HCT116 (cell line): ENCODE measurements around the gene ADAMTSL2. TPM values are rescaled to one million over a fixed set of nuclear protein-coding genes. Genes with fewer than 3 reads are reported as not detected.

Experiments
- ATAC-seq: fragments of 200-7000 bp; cut with Tn5 transposase; 2 replicates; pipeline ENCODE4 v1.9.1; 2020; ENCODE audit warnings: mild to moderate bottlenecking, moderate library complexity
- BruUV-seq: library from RNA; stranded (reverse); fragments of 400-500 nt; replicated peaks from 2 replicates; lab custom pipeline; 2021; lab: Mats Ljungman, UMichigan
- CTCF ChIA-PET: fragments of 300-600 bp; sonication (Branson Sonifier 250); formaldehyde crosslinking; loops from one replicate; lab custom pipeline; 2021; ENCODE audit warnings: antibody characterized with exemption; lab: Charles Lee
- POLR2A ChIA-PET: fragments of 300-600, 350-600 bp; sonication (Branson Sonifier 250); formaldehyde crosslinking; loops from one replicate; lab custom pipeline; 2021; ENCODE audit warnings: antibody characterized with exemption; lab: Charles Lee
- RAD21 ChIA-PET, 2 experiments: fragments of 300-600 bp; sonication (Branson Sonifier 250); formaldehyde crosslinking; loops; one replicate each; lab custom pipeline; 2023; ENCODE audit warnings: low total read pairs in 2 of 2; ENCODE audit not compliant: uncharacterized antibody in 2 of 2, unreplicated experiment in 2 of 2, low non-redundant PET in 1 of 2; lab: Charles Lee
- DNase-seq: peaks from one replicate; pipeline ENCODE4 v3.0.0-alpha.2; 2010; ENCODE audit warnings: low read depth, low spot score
- H2AFZ ChIP-seq: fragments of 200-600 bp; shearing (Covaris generic), sonication (generic); 2 replicates; pipeline ENCODE4 v1.6.1; 2017; ENCODE audit warnings: low read depth, mixed run types, mixed read lengths, antibody characterized with exemption, low read length; ENCODE audit not compliant: poor library complexity, severe bottlenecking
- H3K27ac ChIP-seq: 2 replicates; pipeline ENCODE4 v1.5.1; 2012; ENCODE audit warnings: low read depth, low read length
- H3K27me3 ChIP-seq: fragments of 200-600 bp; sonication (generic); 2 replicates; pipeline ENCODE4 v1.6.1; 2016; ENCODE audit warnings: mixed run types, low read length, mixed read lengths; ENCODE audit not compliant: insufficient read depth
- H3K36me3 ChIP-seq, 2 experiments: fragments of 200-500 bp in 1 of 2; fragments of 200-600 bp in 1 of 2; sonication (Bioruptor generic) in 1 of 2; sonication (generic) in 1 of 2; 2 replicates each; pipeline versions ENCODE4 v1.5.1 to v1.6.1; 2014 to 2016; ENCODE audit warnings: low read length in 2 of 2, inconsistent platforms in 1 of 2, mixed read lengths in 1 of 2, mixed run types in 1 of 2; ENCODE audit not compliant: insufficient read depth in 2 of 2, control insufficient read depth in 1 of 2
- H3K4me1 ChIP-seq, 2 experiments: fragments of 200-600 bp in 1 of 2; sonication (generic) in 1 of 2; 2 replicates each; pipeline versions ENCODE4 v1.5.1 to v1.6.1; 2012 to 2017; ENCODE audit warnings: low read length in 2 of 2, inconsistent platforms in 1 of 2, mild to moderate bottlenecking in 1 of 2, mixed read lengths in 1 of 2, mixed run types in 1 of 2, moderate library complexity in 1 of 2; ENCODE audit not compliant: insufficient read depth in 2 of 2, control insufficient read depth in 1 of 2
- H3K4me2 ChIP-seq: fragments of 200-600 bp; sonication (generic); 2 replicates; pipeline ENCODE4 v1.6.1; 2017; ENCODE audit warnings: mixed run types, low read length, mixed read lengths
- H3K4me3 ChIP-seq, 2 experiments: fragments of 200-600 bp in 1 of 2; sonication (generic) in 1 of 2; replicated peaks in 1 of 2; 2 replicates each; pipeline ENCODE4 v1.5.1; 2011 to 2016; ENCODE audit warnings: low read length in 2 of 2, control low read depth in 1 of 2, low read depth in 1 of 2, mild to moderate bottlenecking in 1 of 2, mixed read lengths in 1 of 2, mixed run types in 1 of 2
- H3K79me2 ChIP-seq: fragments of 200-600 bp; sonication (generic); 2 replicates; pipeline ENCODE4 v1.6.1; 2017; ENCODE audit warnings: mild to moderate bottlenecking, mixed run types, low read length, moderate library complexity, mixed read lengths; ENCODE audit not compliant: insufficient read depth
- H3K9ac ChIP-seq: fragments of 200-600 bp; sonication (generic); 2 replicates; pipeline ENCODE4 v1.6.1; 2016; ENCODE audit warnings: low read length, mixed read lengths
- H3K9me2 ChIP-seq: fragments of 200-600 bp; sonication (generic), shearing (Covaris generic); 2 replicates; pipeline ENCODE4 v1.6.1; 2017; ENCODE audit warnings: mixed run types, mild to moderate bottlenecking, moderate library complexity; ENCODE audit not compliant: insufficient read depth
- H3K9me3 ChIP-seq, 2 experiments: fragments of 200-500 bp in 1 of 2; fragments of 200-600 bp in 1 of 2; sonication (Bioruptor generic) in 1 of 2; sonication (generic) in 1 of 2; 2 replicates each; pipeline ENCODE4 v1.6.1; 2014 to 2017; ENCODE audit warnings: low read length in 2 of 2, mixed read lengths in 2 of 2, inconsistent platforms in 1 of 2, low read depth in 1 of 2, mild to moderate bottlenecking in 1 of 2, mixed run types in 1 of 2, moderate library complexity in 1 of 2; ENCODE audit not compliant: control insufficient read depth in 1 of 2, insufficient read depth in 1 of 2
- H4K20me1 ChIP-seq: fragments of 200-600 bp; sonication (generic), shearing (Covaris generic); 2 replicates; pipeline ENCODE4 v1.6.1; 2017; ENCODE audit warnings: mixed run types, mild to moderate bottlenecking, moderate library complexity; ENCODE audit not compliant: insufficient read depth
- CEBPB ChIP-seq: IDR thresholded peaks from 2 replicates; pipeline ENCODE4 v1.6.1; 2012; ENCODE audit warnings: low read depth
- EZH2 ChIP-seq: fragments of 200-600 bp; sonication (generic); IDR thresholded peaks from 2 replicates; pipeline ENCODE4 v1.6.1; 2017; ENCODE audit warnings: antibody characterized with exemption, mixed run types
- FOSL1 ChIP-seq: IDR thresholded peaks from 2 replicates; pipeline ENCODE4 v1.6.1; 2012; ENCODE audit warnings: low read depth
- POLR2A ChIP-seq: IDR thresholded peaks from 2 replicates; pipeline ENCODE4 v1.7.0; 2011; ENCODE audit warnings: borderline replicate concordance; ENCODE audit not compliant: insufficient read depth, insufficient read length; ENCODE audit errors: extremely low read depth
- POLR2AphosphoS5 ChIP-seq: IDR thresholded peaks from 2 replicates; pipeline ENCODE4 v1.6.1; 2011; ENCODE audit warnings: mild to moderate bottlenecking, low read depth, low read length, moderate library complexity
- RAD21 ChIP-seq: IDR thresholded peaks from 2 replicates; pipeline ENCODE4 v1.6.1; 2012; ENCODE audit warnings: low read depth, mild to moderate bottlenecking
- SP1 ChIP-seq: IDR thresholded peaks from 2 replicates; pipeline ENCODE4 v1.6.1; 2012; ENCODE audit warnings: low read depth
- SRF ChIP-seq: IDR thresholded peaks from 2 replicates; pipeline ENCODE4 v1.6.1; 2012; ENCODE audit warnings: low read depth
- ZFX ChIP-seq: fragments of 450-650 bp; IDR thresholded peaks from 2 replicates; pipeline ENCODE4 v1.6.1; 2017
- ZNF274 ChIP-seq: fragments of 200-500 bp; sonication (Bioruptor generic); IDR thresholded peaks from 2 replicates; pipeline ENCODE4 v1.6.1; 2014; ENCODE audit warnings: mild to moderate bottlenecking, low read depth, low read length, inconsistent platforms
- intact Hi-C: fragments of 100-400 bp; cut with micrococcal nuclease; formaldehyde crosslinking; loops from 2 replicates; pipeline ENCODE4 v1.10.0; 2022
- total RNA-seq: library from RNA; stranded (reverse); gene quantifications from one replicate; pipeline ENCODE4 v1.2.1, GENCODE V29; 2021; ENCODE audit not compliant: unreplicated experiment
- TF ChIP-seq, protein P1 (sequence below): IDR thresholded peaks from 2 replicates; pipeline ENCODE4 v1.6.1; 2011; ENCODE audit warnings: mild to moderate bottlenecking, low read length, moderate library complexity; ENCODE audit not compliant: insufficient replicate concordance; ENCODE audit errors: extremely low read depth
- TF ChIP-seq, protein P2 (sequence below): IDR thresholded peaks from 2 replicates; pipeline ENCODE4 v1.6.1; 2012; ENCODE audit warnings: low read depth
- TF ChIP-seq, protein P3 (sequence below), 3 experiments: fragments of 200-600 bp in 1 of 3; sonication (generic) in 1 of 3; IDR thresholded peaks in 2 of 3; conservative IDR thresholded peaks in 1 of 3; 2 replicates each; pipeline ENCODE4 v1.5.1; 2012 to 2017; ENCODE audit warnings: low read depth in 2 of 3, low read length in 2 of 3, antibody characterized with exemption in 1 of 3, borderline replicate concordance in 1 of 3, control low read depth in 1 of 3, mild to moderate bottlenecking in 1 of 3, mixed read lengths in 1 of 3, mixed run types in 1 of 3, moderate library complexity in 1 of 3; ENCODE audit not compliant: insufficient read depth in 1 of 3
- TF ChIP-seq, protein P4 (sequence below): IDR thresholded peaks from 2 replicates; pipeline ENCODE4 v1.6.1; 2012

Gene ADAMTSL2
- total RNA-seq, 1 experiment from 2014 or later, result not detected

DNA sequence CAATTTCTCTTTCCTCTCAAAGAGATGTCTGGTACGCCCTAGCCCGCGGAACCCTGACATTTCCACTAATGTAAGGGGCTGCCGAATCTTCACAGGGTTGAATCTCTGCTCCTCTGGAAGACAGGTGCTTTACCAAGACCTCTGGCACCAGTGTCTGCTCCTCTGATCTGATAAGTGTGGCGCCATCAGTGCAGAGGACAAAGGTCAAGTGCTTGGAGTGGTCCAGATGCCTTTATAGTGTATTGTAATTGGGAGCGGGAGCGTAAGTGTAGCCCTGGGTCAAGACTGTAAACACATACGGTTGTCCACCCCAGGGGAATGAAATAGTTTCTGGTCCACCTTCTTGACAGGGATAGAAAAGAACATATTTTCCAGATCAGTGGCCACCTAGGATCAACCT, 17.7 kb downstream of the ADAMTSL2 start:
- ATAC-seq, result no peak
- Histone ChIP-seq H3K36me3 (no peaks in the 10 kb centered on the region), H3K4me3 (no peak overlapping the region), H3K9ac (no peak overlapping the region), H3K27me3 (peaks cover 2% of the 10 kb centered on the region; the same call in 1 of the 2 replicates), H4K20me1 (no peaks in the 10 kb centered on the region), H3K9me3 (no peaks in the 10 kb centered on the region), H3K27ac (no peak overlapping the region), H2AFZ (no peak overlapping the region), H3K79me2 (no peaks in the 10 kb centered on the region), H3K4me1 (peaks cover 2 to 5% of the 10 kb centered on the region in 2 experiments; a peak in 3 of 4 replicates), H3K4me2 (no peak overlapping the region), H3K9me2 (no peaks in the 10 kb centered on the region)
- intact Hi-C loops, result no loop called here
- RAD21 ChIA-PET, result no interaction called here
- CTCF ChIA-PET, result no interaction called here
- TF ChIP-seq FOSL1 (no peak), POLR2AphosphoS5 (no peak), RAD21 (no peak), EZH2 (no peak)
- no TSS peak for BruUV-seq
- DNase-seq, result no peak
- POLR2A ChIA-PET, result no interaction called here

DNA sequence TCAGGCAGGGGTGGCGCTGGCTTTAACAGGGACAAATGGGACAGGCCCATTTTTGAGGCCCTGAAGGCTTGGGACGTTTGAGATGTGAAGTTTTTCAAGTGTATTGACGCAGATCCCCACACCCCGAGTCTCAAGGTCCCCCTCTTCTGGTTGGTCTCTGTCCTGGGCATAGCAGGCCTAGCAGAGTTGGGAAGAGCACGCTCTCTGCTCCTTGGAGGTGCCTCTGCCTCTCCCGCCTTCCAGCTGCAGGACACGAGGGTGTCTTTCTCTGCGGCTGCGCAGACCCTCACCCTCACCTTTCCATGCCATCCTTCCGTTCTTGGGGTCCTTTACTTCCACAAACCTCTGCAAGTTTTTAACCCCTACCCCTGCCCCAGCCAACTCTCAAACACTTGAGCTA, 18.6 kb downstream of the ADAMTSL2 start:
- H4K20me1 ChIP-seq, result no peaks in the 10 kb centered on the region
- intact Hi-C loops, result no loop called here
- ChIA-PET RAD21 (no interaction called here), POLR2A (no interaction called here), CTCF (no interaction called here)
- peaks cover 11 to 14% of the 10 kb centered on the region in 2 experiments for H3K4me1 ChIP-seq
- H3K4me3 ChIP-seq, result no peak overlapping the region
- H3K36me3 ChIP-seq, result no peaks in the 10 kb centered on the region
- no peaks in the 10 kb centered on the region for H3K79me2 ChIP-seq
- H3K27ac ChIP-seq, result no peak overlapping the region
- no peak overlapping the region for H3K4me2 ChIP-seq
- H3K27me3 ChIP-seq, result peaks cover 2% of the 10 kb centered on the region; the same call in 1 of the 2 replicates
- no peak overlapping the region for H2AFZ ChIP-seq
- no peaks in the 10 kb centered on the region for H3K9me2 ChIP-seq
- BruUV-seq, result no TSS peak
- no peaks in the 10 kb centered on the region for H3K9me3 ChIP-seq
- ATAC-seq (no peak), DNase-seq (no peak)
- H3K9ac ChIP-seq, result no peak overlapping the region
- no peak for TF ChIP-seq ZFX
- TF ChIP-seq, protein P1, sequence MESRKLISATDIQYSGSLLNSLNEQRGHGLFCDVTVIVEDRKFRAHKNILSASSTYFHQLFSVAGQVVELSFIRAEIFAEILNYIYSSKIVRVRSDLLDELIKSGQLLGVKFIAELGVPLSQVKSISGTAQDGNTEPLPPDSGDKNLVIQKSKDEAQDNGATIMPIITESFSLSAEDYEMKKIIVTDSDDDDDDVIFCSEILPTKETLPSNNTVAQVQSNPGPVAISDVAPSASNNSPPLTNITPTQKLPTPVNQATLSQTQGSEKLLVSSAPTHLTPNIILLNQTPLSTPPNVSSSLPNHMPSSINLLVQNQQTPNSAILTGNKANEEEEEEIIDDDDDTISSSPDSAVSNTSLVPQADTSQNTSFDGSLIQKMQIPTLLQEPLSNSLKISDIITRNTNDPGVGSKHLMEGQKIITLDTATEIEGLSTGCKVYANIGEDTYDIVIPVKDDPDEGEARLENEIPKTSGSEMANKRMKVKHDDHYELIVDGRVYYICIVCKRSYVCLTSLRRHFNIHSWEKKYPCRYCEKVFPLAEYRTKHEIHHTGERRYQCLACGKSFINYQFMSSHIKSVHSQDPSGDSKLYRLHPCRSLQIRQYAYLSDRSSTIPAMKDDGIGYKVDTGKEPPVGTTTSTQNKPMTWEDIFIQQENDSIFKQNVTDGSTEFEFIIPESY, result no peak
- no peak for TF ChIP-seq EZH2
- no peak for TF ChIP-seq SP1
- no peak for TF ChIP-seq SRF
- TF ChIP-seq, protein P2, sequence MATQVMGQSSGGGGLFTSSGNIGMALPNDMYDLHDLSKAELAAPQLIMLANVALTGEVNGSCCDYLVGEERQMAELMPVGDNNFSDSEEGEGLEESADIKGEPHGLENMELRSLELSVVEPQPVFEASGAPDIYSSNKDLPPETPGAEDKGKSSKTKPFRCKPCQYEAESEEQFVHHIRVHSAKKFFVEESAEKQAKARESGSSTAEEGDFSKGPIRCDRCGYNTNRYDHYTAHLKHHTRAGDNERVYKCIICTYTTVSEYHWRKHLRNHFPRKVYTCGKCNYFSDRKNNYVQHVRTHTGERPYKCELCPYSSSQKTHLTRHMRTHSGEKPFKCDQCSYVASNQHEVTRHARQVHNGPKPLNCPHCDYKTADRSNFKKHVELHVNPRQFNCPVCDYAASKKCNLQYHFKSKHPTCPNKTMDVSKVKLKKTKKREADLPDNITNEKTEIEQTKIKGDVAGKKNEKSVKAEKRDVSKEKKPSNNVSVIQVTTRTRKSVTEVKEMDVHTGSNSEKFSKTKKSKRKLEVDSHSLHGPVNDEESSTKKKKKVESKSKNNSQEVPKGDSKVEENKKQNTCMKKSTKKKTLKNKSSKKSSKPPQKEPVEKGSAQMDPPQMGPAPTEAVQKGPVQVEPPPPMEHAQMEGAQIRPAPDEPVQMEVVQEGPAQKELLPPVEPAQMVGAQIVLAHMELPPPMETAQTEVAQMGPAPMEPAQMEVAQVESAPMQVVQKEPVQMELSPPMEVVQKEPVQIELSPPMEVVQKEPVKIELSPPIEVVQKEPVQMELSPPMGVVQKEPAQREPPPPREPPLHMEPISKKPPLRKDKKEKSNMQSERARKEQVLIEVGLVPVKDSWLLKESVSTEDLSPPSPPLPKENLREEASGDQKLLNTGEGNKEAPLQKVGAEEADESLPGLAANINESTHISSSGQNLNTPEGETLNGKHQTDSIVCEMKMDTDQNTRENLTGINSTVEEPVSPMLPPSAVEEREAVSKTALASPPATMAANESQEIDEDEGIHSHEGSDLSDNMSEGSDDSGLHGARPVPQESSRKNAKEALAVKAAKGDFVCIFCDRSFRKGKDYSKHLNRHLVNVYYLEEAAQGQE, result no peak
- TF ChIP-seq, protein P3, sequence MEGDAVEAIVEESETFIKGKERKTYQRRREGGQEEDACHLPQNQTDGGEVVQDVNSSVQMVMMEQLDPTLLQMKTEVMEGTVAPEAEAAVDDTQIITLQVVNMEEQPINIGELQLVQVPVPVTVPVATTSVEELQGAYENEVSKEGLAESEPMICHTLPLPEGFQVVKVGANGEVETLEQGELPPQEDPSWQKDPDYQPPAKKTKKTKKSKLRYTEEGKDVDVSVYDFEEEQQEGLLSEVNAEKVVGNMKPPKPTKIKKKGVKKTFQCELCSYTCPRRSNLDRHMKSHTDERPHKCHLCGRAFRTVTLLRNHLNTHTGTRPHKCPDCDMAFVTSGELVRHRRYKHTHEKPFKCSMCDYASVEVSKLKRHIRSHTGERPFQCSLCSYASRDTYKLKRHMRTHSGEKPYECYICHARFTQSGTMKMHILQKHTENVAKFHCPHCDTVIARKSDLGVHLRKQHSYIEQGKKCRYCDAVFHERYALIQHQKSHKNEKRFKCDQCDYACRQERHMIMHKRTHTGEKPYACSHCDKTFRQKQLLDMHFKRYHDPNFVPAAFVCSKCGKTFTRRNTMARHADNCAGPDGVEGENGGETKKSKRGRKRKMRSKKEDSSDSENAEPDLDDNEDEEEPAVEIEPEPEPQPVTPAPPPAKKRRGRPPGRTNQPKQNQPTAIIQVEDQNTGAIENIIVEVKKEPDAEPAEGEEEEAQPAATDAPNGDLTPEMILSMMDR (IDR thresholded peaks at IDR 0.05 in 2 of 3, conservative IDR thresholded peaks at IDR 0.05 in 1 of 3; ENCODE audit: borderline replicate concordance in 1 of 3, insufficient read depth in 1 of 3, low read depth in 2 of 3, low read length in 2 of 3), result no peak
- no peak for TF ChIP-seq POLR2A
- TF ChIP-seq CEBPB, result no peak
- TF ChIP-seq, protein P4, sequence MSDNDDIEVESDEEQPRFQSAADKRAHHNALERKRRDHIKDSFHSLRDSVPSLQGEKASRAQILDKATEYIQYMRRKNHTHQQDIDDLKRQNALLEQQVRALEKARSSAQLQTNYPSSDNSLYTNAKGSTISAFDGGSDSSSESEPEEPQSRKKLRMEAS, result no peak
- no peak for TF ChIP-seq ZNF274
- TF ChIP-seq RAD21, result no peak
